Coronary artery (tissue), 2 donors: ENCODE measurements around the gene KRTAP6-3.

ENCODE experiments used
- DNase-seq: peaks from one replicate; pipeline ENCODE4 v3.0.0-alpha.2; 2017; ENCODE audit warnings: low spot score
- H3K27ac ChIP-seq, 2 donors: fragments of 200-600 bp; sonication (generic); one replicate each; pipeline ENCODE4 v1.5.1; 2016 to 2019
- H3K4me3 ChIP-seq: fragments of 200-600 bp; sonication (generic); 2 replicates; pipeline ENCODE4 v1.5.1; 2016; ENCODE audit warnings: mild to moderate bottlenecking, moderate library complexity
- CTCF ChIP-seq: fragments of 200-600 bp; sonication (generic); IDR thresholded peaks from one replicate; pipeline ENCODE4 v1.5.1; 2019; ENCODE audit warnings: antibody characterized with exemption

KRTAP6-3 gene

GRCh38 chr21:30620522-30620921 lies 28.3 kb downstream of the KRTAP6-3 start, which contains the start of gene KRTAP20-4:
Gene KRTAP20-4, plus strand, starts transcription at chr21:30620627.
- Histone ChIP-seq H3K4me3 (no peak within 1 kb of the TSS), H3K27ac (no peak within 1 kb of the TSS)
- TF ChIP-seq CTCF, result no peak
- no peak for DNase-seq

GRCh38 chr21:30623362-30623761 lies 31.1 kb downstream of the KRTAP6-3 start:
- TF ChIP-seq CTCF, result no peak
- Histone ChIP-seq H3K27ac (no peak overlapping the region), H3K4me3 (no peak overlapping the region)
- DNase-seq, result no peak

GRCh38 chr21:30625449-30626165 lies 33.4 kb downstream of the KRTAP6-3 start:
- H3K27ac ChIP-seq, result no peak overlapping the region
- H3K4me3 ChIP-seq, result no peak overlapping the region
- DNase-seq, result no peak
- no peak for TF ChIP-seq CTCF

- H3K4me3 ChIP-seq, result no peak overlapping the region
- H3K27ac ChIP-seq, result no peak overlapping the region
Measured at GRCh38 chr21:30628109-30628508, 35.9 kb downstream of the KRTAP6-3 start.

GRCh38 chr21:30629200-30629599 lies 37.0 kb downstream of the KRTAP6-3 start:
- Histone ChIP-seq H3K27ac (no peak overlapping the region), H3K4me3 (no peak overlapping the region)
- DNase-seq, result no peak
- no peak for TF ChIP-seq CTCF

More at GRCh38 chr21:30628109-30628508, 35.9 kb downstream of the KRTAP6-3 start:
- TF ChIP-seq CTCF, result no peak
- no peak for DNase-seq

- no peak for TF ChIP-seq CTCF
- DNase-seq, result no peak
- H3K4me3 ChIP-seq, result no peak within 1 kb of the TSS
- H3K27ac ChIP-seq, result no peak within 1 kb of the TSS
Measured at GRCh38 chr21:30634906-30635305, 42.7 kb downstream of the KRTAP6-3 start, which contains the start of gene KRTAP20-2. Gene KRTAP20-2, plus strand, starts transcription at chr21:30635206. Its CDS starts 58 bp downstream, at chr21:30635264.

GRCh38 chr21:30638686-30639085 lies 46.4 kb downstream of the KRTAP6-3 start:
- H3K27ac ChIP-seq, result no peak overlapping the region
- TF ChIP-seq CTCF, result no peak
- H3K4me3 ChIP-seq, result no peak overlapping the region
- DNase-seq, result no peak
